Panc1 (cell line): Measurements from ENCODE around the gene CCDC187.

ENCODE experiments used
- CTCF ChIP-seq: fragments of 450-650 bp; IDR thresholded peaks from 2 replicates; pipeline ENCODE4 v1.5.1; 2017; ENCODE audit warnings: mild to moderate bottlenecking
- POLR2AphosphoS5 ChIP-seq: IDR thresholded peaks from 2 replicates; pipeline ENCODE4 v1.6.1; 2012; ENCODE audit warnings: mild to moderate bottlenecking, low read depth, low read length, moderate library complexity
- REST ChIP-seq, 2 experiments: IDR thresholded peaks; 2 replicates each; pipeline ENCODE4 v1.6.1; 2011 to 2012; ENCODE audit warnings: low read depth in 2 of 2, control low read depth in 1 of 2, low read length in 1 of 2, mild to moderate bottlenecking in 1 of 2, moderate library complexity in 1 of 2; ENCODE audit not compliant: insufficient read depth in 1 of 2
- TCF7L2 ChIP-seq: IDR thresholded peaks from 2 replicates; pipeline ENCODE4 v1.6.1; 2011; ENCODE audit warnings: mild to moderate bottlenecking, low read depth, low read length, inconsistent platforms

DNA sequence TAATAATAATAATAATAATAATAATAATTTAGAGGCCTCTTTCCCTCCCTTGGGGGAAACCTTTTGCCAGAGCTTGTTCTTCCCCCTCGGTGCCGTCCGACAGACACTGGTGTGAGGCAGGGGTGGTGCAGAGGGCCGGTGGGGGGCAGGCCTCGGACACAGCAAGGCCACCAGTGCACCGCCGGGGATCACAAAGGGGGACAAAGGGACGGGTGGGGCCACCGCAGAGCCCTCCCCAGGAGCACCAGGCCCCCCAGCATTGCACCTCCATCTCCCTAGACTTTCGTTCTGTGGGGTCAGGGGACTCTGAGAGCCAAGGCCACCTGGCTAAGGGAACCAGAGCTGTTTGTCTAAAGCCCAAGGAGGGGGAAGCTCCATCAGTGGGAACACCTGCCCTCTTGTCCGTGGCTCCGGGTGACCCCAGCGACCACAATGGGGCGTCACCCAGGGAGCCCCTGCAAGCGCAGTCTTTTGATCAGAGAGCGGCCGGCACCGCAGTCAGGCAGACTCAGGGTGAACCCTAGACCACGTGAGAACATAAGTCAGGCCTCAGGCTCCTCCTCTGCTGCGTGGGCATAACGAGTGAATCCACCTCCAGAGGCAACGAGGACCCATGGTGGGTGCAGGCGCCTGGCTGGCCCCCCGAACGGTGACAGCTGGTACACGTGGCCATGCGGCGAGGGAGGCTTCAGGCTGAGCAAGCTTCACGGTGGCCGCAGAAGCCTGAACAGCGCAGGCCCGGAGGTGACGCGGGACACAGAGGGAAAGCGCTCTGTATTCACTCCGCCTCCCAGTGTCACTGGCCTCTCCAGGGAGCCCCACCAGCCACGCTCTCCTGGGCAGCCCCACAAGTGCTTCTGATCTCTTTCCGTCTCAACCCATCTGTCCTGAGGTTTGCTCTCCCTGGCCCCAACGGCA is 46.3 kb downstream of the CCDC187 start:
- TF ChIP-seq CTCF = no peak
- no peak for TF ChIP-seq REST (IDR thresholded peaks at IDR 0.05; ENCODE audit: insufficient read depth in 1 of 2, low read depth in 2 of 2, low read length in 1 of 2)
- TF ChIP-seq POLR2AphosphoS5 = no peak
- TF ChIP-seq TCF7L2 = no peak
